Activated naive CD4-positive, alpha-beta T cell treated with anti-CD3 and anti-CD28 coated beads, Interleukin-2, amount 50 U/mL, for 24 hours (primary cell): ENCODE measurements around the gene SETD6.
"Not testable (repeated sequence)": the region's sequence is repeated elsewhere in the genome, so short reads cannot be mapped to it uniquely, and the experiment has no call there.

Source experiments
- H3K27ac Mint-ChIP-seq: one replicate; pipeline ENCODE4 v1.8.0; 2021; ENCODE audit warnings: mild to moderate bottlenecking, mixed read lengths
- H3K27me3 Mint-ChIP-seq: one replicate; pipeline ENCODE4 v1.8.0; 2021; ENCODE audit warnings: mixed read lengths
- H3K36me3 Mint-ChIP-seq: one replicate; pipeline ENCODE4 v1.8.0; 2021; ENCODE audit warnings: mixed read lengths
- H3K4me1 Mint-ChIP-seq: one replicate; pipeline ENCODE4 v1.8.0; 2021; ENCODE audit warnings: mixed read lengths
- H3K4me3 Mint-ChIP-seq: one replicate; pipeline ENCODE4 v1.8.0; 2021; ENCODE audit warnings: mild to moderate bottlenecking, mixed read lengths
- H3K9me3 Mint-ChIP-seq: one replicate; pipeline ENCODE4 v1.8.0; 2021; ENCODE audit warnings: mixed read lengths

The SETD6 gene

GRCh38 chr16:58488531-58488930 is 26.8 kb upstream of the SETD6 start:
- Mint-ChIP-seq H3K4me3 (no peak overlapping the region), H3K27ac (no peak overlapping the region), H3K9me3 (no peaks in the 10 kb centered on the region), H3K36me3 (no peaks in the 10 kb centered on the region), H3K4me1 (no peaks in the 10 kb centered on the region), H3K27me3 (no peaks in the 10 kb centered on the region)

- no peaks in the 10 kb centered on the region for H3K36me3 Mint-ChIP-seq
- no peaks in the 10 kb centered on the region for H3K9me3 Mint-ChIP-seq
- H3K4me3 Mint-ChIP-seq: no peak overlapping the region
- H3K27me3 Mint-ChIP-seq: no peaks in the 10 kb centered on the region
- H3K4me1 Mint-ChIP-seq: no peaks in the 10 kb centered on the region
- no peak overlapping the region for H3K27ac Mint-ChIP-seq
Observed at GRCh38 chr16:58490065-58490464, 25.3 kb upstream of the SETD6 start.

GRCh38 chr16:58490539-58490938 is 24.8 kb upstream of the SETD6 start:
- not testable (repeated sequence) for H3K36me3 Mint-ChIP-seq, H3K4me1 Mint-ChIP-seq, H3K9me3 Mint-ChIP-seq, H3K27ac Mint-ChIP-seq, H3K27me3 Mint-ChIP-seq, H3K4me3 Mint-ChIP-seq

GRCh38 chr16:58492066-58492465 is 23.3 kb upstream of the SETD6 start:
- no peaks in the 10 kb centered on the region for H3K27me3 Mint-ChIP-seq
- H3K27ac Mint-ChIP-seq: no peak overlapping the region
- no peaks in the 10 kb centered on the region for H3K4me1 Mint-ChIP-seq
- H3K9me3 Mint-ChIP-seq: no peaks in the 10 kb centered on the region
- H3K36me3 Mint-ChIP-seq: no peaks in the 10 kb centered on the region
- no peak overlapping the region for H3K4me3 Mint-ChIP-seq

- Mint-ChIP-seq H3K4me1 (no peaks in the 10 kb centered on the region), H3K27ac (no peak overlapping the region)
Observed at GRCh38 chr16:58492735-58493134, 22.6 kb upstream of the SETD6 start.

GRCh38 chr16:58493756-58494431 is 21.4 kb upstream of the SETD6 start:
- H3K9me3 Mint-ChIP-seq: no peaks in the 10 kb centered on the region
- H3K27me3 Mint-ChIP-seq: no peaks in the 10 kb centered on the region
- no peaks in the 10 kb centered on the region for H3K36me3 Mint-ChIP-seq
- peak overlapping the region; percentile 30 for H3K27ac Mint-ChIP-seq
- no peak overlapping the region for H3K4me3 Mint-ChIP-seq
- no peaks in the 10 kb centered on the region for H3K4me1 Mint-ChIP-seq

More at GRCh38 chr16:58492735-58493134, 22.6 kb upstream of the SETD6 start:
- Mint-ChIP-seq H3K27me3 (no peaks in the 10 kb centered on the region), H3K9me3 (no peaks in the 10 kb centered on the region), H3K36me3 (no peaks in the 10 kb centered on the region), H3K4me3 (no peak overlapping the region)

DNA sequence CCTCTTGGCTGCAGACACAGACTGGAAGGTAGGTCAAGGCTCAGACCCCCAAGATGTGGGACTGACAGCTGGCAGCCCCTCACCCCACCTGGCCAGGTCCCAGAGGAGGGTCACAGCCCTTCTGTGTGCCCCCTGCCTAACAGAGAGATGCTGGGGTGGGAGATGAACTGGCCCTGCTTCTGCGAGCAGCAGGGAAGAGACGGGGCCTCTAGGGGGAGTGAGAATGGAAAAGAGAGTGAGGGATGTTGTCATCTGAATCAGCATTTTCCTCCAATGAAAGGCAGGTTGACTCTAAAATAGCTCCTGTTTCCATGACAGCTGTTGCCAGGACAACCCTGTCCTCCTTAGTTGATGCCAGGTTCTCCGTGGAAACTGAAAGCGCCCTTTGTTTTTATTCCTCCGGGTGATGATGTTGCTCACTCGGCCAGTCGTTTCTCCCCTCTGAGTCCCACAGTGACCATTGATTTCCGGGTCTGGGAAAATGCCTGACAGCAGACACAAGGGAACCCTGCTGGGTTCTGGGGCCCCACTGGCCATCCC is 20.3 kb upstream of the SETD6 start:
- H3K4me1 Mint-ChIP-seq: no peaks in the 10 kb centered on the region
- no peaks in the 10 kb centered on the region for H3K36me3 Mint-ChIP-seq
- no peaks in the 10 kb centered on the region for H3K9me3 Mint-ChIP-seq
- H3K4me3 Mint-ChIP-seq: no peak overlapping the region
- H3K27me3 Mint-ChIP-seq: no peaks in the 10 kb centered on the region
- H3K27ac Mint-ChIP-seq: no peak overlapping the region

DNA sequence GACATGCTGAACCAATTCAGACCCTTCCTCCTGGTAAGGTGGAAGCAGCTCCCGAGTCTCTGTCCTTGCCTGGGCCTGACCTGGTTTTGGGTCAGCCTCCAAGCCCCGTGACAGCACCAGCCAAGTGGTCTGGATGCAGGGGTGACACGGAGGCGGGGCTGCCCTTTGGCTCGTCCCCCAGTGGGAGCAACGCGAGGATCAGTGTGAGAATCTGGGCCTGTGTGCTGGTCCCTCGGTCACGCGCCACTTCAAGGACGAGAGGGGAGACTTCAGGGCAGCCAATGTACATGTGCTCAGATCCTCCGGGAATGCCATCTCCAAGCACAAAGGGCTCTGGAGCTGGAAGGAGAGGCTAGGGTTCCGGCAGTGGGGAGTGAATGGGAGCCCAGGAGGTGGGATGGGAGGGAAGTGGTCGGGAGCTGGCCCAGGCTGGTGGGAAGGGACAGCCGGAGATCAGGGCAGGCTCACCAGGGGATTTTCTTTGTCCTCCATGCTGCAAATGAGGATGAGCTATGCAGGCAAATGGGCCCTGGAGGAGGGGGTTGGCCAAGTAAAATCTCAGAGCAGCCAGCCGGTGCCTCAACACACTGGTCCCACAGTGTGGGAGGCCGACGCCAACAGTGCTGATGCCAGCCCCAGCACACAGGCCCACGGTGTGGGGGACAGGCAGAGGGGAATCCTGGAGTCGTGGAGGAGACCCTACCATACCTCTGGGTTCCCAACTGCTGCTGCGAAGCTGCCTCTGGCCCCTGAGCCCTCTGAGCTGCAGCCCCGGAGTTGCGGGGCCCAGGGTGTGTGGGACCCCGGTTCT is 19.6 kb upstream of the SETD6 start:
- Mint-ChIP-seq H3K27ac (no peak overlapping the region), H3K27me3 (no peaks in the 10 kb centered on the region), H3K4me3 (no peak overlapping the region), H3K9me3 (no peaks in the 10 kb centered on the region), H3K4me1 (no peaks in the 10 kb centered on the region), H3K36me3 (no peaks in the 10 kb centered on the region)

GRCh38 chr16:58497468-58497867 is 17.8 kb upstream of the SETD6 start:
- H3K4me3 Mint-ChIP-seq: no peak overlapping the region
- H3K36me3 Mint-ChIP-seq: no peaks in the 10 kb centered on the region
- H3K4me1 Mint-ChIP-seq: peaks cover 6% of the 10 kb centered on the region
- peaks cover 3% of the 10 kb centered on the region for H3K27me3 Mint-ChIP-seq
- H3K27ac Mint-ChIP-seq: no peak overlapping the region
- H3K9me3 Mint-ChIP-seq: no peaks in the 10 kb centered on the region

DNA sequence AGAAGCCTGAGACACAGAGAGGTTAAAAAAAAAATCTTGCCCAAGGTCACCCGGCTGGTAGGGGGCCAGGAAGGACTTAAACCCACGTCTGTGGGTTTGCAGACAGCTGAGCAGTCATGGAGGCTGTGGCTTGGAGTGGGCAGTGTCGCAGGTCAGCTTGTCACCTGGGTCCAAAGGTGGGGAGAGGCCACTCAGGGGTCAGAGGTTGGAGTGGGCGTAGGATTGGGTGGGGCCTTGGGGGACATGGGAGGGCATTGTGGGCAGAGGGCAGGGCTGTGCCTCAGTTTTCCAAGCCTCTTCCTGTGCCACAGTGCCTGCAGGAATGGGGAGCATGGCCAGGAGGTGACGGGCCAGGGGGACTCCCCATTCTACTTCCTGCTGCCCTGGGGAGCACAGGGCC is 17.4 kb upstream of the SETD6 start:
- no peak overlapping the region for H3K27ac Mint-ChIP-seq
- H3K9me3 Mint-ChIP-seq: no peaks in the 10 kb centered on the region
- no peaks in the 10 kb centered on the region for H3K36me3 Mint-ChIP-seq
- H3K4me3 Mint-ChIP-seq: peak overlapping the region; percentile 15
- peaks cover 3% of the 10 kb centered on the region for H3K27me3 Mint-ChIP-seq
- peaks cover 6% of the 10 kb centered on the region for H3K4me1 Mint-ChIP-seq

- Mint-ChIP-seq H3K36me3 (no peaks in the 10 kb centered on the region), H3K4me1 (peaks cover 6% of the 10 kb centered on the region), H3K27ac (no peak overlapping the region), H3K27me3 (peaks cover 3% of the 10 kb centered on the region), H3K4me3 (no peak overlapping the region), H3K9me3 (no peaks in the 10 kb centered on the region)
Observed at GRCh38 chr16:58498341-58499091, 16.8 kb upstream of the SETD6 start.

GRCh38 chr16:58499092-58499511 is 16.2 kb upstream of the SETD6 start:
- no peaks in the 10 kb centered on the region for H3K9me3 Mint-ChIP-seq
- peaks cover 6% of the 10 kb centered on the region for H3K4me1 Mint-ChIP-seq
- no peak overlapping the region for H3K4me3 Mint-ChIP-seq
- H3K27me3 Mint-ChIP-seq: peaks cover 3% of the 10 kb centered on the region
- no peaks in the 10 kb centered on the region for H3K36me3 Mint-ChIP-seq
- H3K27ac Mint-ChIP-seq: no peak overlapping the region

DNA sequence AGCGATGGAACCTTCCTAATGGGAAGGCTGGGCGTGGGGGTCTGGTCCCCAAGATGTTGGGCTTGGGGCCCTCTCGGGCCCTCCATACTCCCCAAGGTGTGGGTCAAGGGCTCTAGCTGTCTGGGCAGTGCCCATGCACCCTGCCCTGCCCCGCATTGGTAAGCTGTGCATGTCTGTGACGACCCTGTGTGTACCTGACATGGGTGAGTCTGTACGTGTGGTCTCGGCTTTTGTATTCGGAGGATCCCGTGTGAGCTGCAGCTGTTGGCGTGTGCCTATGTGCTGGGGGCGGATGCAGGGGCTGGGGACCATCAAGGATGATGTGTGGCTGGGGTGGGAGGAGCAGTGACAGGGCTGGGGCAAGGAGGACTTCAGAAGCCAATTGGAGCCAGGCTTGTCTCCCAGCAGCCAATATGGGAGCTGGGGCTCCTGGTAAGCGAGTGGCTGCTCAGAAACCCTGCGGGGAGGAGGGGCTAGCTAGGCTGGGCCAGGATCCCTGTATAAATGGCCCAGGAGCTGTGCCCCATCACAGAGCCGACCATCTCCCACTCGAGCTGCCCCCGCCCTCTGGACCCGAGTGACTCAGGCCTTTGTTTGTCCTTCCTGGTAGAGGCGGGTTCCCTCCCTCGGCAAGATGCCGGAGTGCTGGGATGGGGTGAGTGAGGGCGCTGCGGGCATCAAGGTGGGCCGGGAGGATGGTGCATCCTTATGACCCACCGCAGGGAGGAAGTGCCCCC is 15.5 kb upstream of the SETD6 start, which contains the start of gene NDRG4:
Gene NDRG4, plus strand, starts transcription at position 529 of the 737 bp plus-strand sequence. Its CDS starts 106 bp downstream, at position 635.
- H3K27me3 Mint-ChIP-seq: peaks cover 3% of the 10 kb centered on the region
- H3K27ac Mint-ChIP-seq: no peak within 1 kb of the TSS
- peak within 1 kb of the TSS; percentile 83 for H3K4me3 Mint-ChIP-seq
- no peaks in the 10 kb centered on the region for H3K36me3 Mint-ChIP-seq
- H3K4me1 Mint-ChIP-seq: peaks cover 6% of the 10 kb centered on the region
- H3K9me3 Mint-ChIP-seq: no peaks in the 10 kb centered on the region

DNA sequence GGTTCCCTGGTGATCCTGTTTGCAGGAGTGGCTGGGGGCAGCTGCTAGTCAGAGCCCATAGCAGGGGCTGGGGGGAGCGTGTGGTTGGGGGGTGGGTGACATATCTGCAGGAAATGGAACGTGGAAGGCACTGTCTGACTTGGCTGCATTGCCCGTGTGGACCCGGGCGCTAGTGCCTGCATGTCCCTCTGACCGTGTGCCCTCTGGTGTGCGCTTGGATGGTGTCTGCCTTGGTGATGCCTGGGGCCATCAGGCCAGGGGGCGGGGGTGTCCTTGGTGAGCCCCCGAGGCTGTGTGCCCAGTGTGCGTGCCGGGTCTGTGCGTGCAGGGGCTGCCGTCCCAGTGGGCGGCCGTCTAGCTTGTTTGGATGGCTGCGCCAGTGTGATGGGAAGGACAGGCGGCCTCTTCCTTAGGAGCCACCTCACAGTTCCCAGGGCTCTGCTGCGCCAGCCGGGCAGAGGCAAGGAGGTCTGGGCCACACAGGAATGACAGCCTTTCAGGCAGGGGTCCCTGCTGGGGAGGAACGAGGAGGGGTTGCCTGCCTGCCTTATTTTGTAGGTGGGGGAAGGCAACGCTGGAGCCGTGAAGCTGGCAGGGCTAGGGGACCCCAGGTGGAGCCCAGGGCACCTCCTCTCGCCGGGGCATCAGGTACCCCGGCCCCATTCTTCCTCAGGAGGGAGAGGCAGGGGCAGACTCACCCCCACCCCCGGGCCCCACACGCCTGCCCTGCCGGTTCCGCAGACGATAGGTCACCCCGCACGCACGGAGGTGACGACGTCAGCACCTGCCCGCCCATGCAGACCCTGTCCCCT is 14.7 kb upstream of the SETD6 start:
- H3K4me1 Mint-ChIP-seq: peaks cover 6% of the 10 kb centered on the region
- no peak overlapping the region for H3K27ac Mint-ChIP-seq
- H3K27me3 Mint-ChIP-seq: peaks cover 3% of the 10 kb centered on the region
- no peaks in the 10 kb centered on the region for H3K36me3 Mint-ChIP-seq
- H3K4me3 Mint-ChIP-seq: peak overlapping the region; percentile 83
- no peaks in the 10 kb centered on the region for H3K9me3 Mint-ChIP-seq
